Right lobe of liver (tissue), 6 donors: Measurements from ENCODE around the gene FLNB. TPM values are rescaled to one million over a fixed set of nuclear protein-coding genes. Genes with fewer than 3 reads are reported as not detected.
A peak's percentile ranks its signal among the peaks of the same experiment; 100 is the strongest.

ENCODE experiments used
- ATAC-seq, 4 donors: fragments of 200-7000 bp; cut with Tn5 transposase; one replicate each; pipeline ENCODE4 v1.9.1; 2020; ENCODE audit warnings: mild to moderate bottlenecking in 4 of 4, moderate library complexity in 4 of 4
- DNase-seq, 3 donors: peaks; one replicate each; pipeline ENCODE4 v3.0.0-alpha.2; 2020
- H3K27ac ChIP-seq, 3 donors: fragments of 200-600 bp; one replicate each; pipeline ENCODE4 v1.8.0; 2022
- H3K27me3 ChIP-seq, 2 donors: fragments of 200-600 bp; one replicate each; pipeline ENCODE4 v1.8.0; 2022
- H3K36me3 ChIP-seq, 4 donors: fragments of 200-600 bp; sonication (generic) in 1 of 4; one replicate each; pipeline versions ENCODE4 v1.5.1 to v1.8.0; 2017 to 2022; ENCODE audit warnings: control low read depth in 1 of 4
- H3K4me1 ChIP-seq, 4 donors: fragments of 200-600 bp; sonication (generic) in 1 of 4; one replicate each; pipeline versions ENCODE4 v1.5.1 to v1.8.0; 2017 to 2022; ENCODE audit warnings: control low read depth in 1 of 4
- H3K4me3 ChIP-seq, 3 donors: fragments of 200-600 bp; one replicate each; pipeline ENCODE4 v1.8.0; 2022
- H3K9me3 ChIP-seq, 4 donors: fragments of 200-600 bp; sonication (generic) in 1 of 4; one replicate each; pipeline versions ENCODE4 v1.5.1 to v1.8.0; 2017 to 2022; ENCODE audit warnings: control low read depth in 1 of 4
- POLR2A ChIP-seq: fragments of 450-650 bp; IDR thresholded peaks from one replicate; pipeline ENCODE4 v1.6.1; 2017; ENCODE audit warnings: antibody characterized with exemption, mild to moderate bottlenecking
- WGBS: methylation state at CpG from one replicate; pipeline ENCODE4 v1.1.6; 2018; ENCODE audit warnings: low coverage, low lambda C conversion rate; ENCODE audit not compliant: insufficient coverage; ENCODE audit errors: missing lambda C conversion rate; 5-methylcytosine and 5-hydroxymethylcytosine counted together
- intact Hi-C, 2 donors: fragments of 100-400 bp; cut with DNase I; formaldehyde crosslinking; loops; one replicate each; pipeline versions ENCODE4 v1.11.2 to v1.14.1; 2022
- total RNA-seq, 6 experiments: library from RNA; depleted of rRNA in 2 of 6; stranded (reverse); fragments of >200 nt in 2 of 6; fragmentation: NEBNext Ultra II Directional in 3 of 6; extraction: Animal tissue kit (Norgen Biotek cat#: 25700) in 3 of 6; gene quantifications; one replicate each; pipeline versions ENCODE4 v1.1.0 to v1.2.4, GENCODE V29; 2016 to 2023
- TF ChIP-seq, protein P1 (sequence below), 4 donors: fragments of 200-600 bp in 3 of 4; fragments of 450-650 bp in 1 of 4; IDR thresholded peaks; one replicate each; pipeline versions ENCODE4 v1.5.1 to v1.8.0; 2016 to 2022; ENCODE audit warnings: antibody characterized with exemption in 4 of 4, mild to moderate bottlenecking in 2 of 4
- donor health status: DM: no; HTN: yes; CAD: no.
- donor health status: DM: no; HTN: no; CAD: no.
- donor health status: DM: no; HTN: no; CAD: no.
- donor health status: DM: no; HTN: yes; CAD: no.
- donor health status: DM: no; HTN: yes; CAD: no.

Gene FLNB
- total RNA-seq, 6 experiments from 2014 or later, result 48.4 to 109 (median 97.8) TPM

DNA sequence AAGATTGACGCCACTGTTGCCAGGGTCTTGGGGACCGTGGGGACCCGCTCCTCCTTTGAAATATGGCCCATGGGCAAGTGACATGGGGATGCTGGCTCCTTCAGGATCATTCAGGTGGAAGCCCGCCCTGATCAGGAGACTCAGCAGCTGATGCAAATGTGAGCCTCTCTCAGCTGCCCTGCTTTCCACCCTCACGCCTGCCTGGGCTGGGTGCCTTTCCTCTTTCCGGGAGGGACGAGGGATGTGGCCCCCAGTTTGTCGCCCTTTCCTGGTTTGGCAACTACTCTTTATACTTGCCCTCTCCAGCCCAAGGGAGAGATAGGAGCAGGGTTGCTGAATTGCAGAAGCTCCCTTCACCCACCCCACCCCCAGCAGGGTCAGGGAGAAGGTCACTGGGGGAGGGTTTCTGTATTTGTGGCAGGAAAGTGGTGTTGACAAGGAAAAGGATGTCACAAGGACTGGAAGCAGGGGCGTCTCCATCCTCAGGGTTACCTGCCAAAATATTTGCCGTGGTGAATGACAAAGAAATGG, 180.8 kb downstream of the FLNB start:
- intact Hi-C loops, result loop anchor here in 1 of 2 donors (5.0 to 10.0 kb wide), 2 partner anchors 113 to 226 kb away; no protein-coding TSS in a partner anchor
- DNase-seq, result peak; percentile 74 to 88 (median 86)
- peak overlapping the region; percentile 38 to 83 (median 49) for H3K27ac ChIP-seq
- no peaks in the 10 kb centered on the region for H3K36me3 ChIP-seq
- TF ChIP-seq, protein P1, sequence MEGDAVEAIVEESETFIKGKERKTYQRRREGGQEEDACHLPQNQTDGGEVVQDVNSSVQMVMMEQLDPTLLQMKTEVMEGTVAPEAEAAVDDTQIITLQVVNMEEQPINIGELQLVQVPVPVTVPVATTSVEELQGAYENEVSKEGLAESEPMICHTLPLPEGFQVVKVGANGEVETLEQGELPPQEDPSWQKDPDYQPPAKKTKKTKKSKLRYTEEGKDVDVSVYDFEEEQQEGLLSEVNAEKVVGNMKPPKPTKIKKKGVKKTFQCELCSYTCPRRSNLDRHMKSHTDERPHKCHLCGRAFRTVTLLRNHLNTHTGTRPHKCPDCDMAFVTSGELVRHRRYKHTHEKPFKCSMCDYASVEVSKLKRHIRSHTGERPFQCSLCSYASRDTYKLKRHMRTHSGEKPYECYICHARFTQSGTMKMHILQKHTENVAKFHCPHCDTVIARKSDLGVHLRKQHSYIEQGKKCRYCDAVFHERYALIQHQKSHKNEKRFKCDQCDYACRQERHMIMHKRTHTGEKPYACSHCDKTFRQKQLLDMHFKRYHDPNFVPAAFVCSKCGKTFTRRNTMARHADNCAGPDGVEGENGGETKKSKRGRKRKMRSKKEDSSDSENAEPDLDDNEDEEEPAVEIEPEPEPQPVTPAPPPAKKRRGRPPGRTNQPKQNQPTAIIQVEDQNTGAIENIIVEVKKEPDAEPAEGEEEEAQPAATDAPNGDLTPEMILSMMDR (IDR thresholded peaks at IDR 0.05), result no peak
- no peaks in the 10 kb centered on the region for H3K9me3 ChIP-seq
- no peaks in the 10 kb centered on the region for H3K27me3 ChIP-seq
- ATAC-seq, result peak; percentile 56 to 63 (median 58)
- peaks cover 3 to 61% (median 28%) of the 10 kb centered on the region in 4 donors for H3K4me1 ChIP-seq
- no peak overlapping the region for H3K4me3 ChIP-seq
- WGBS, result 50% methylated on average over 5 of the region's 10 CpGs

DNA sequence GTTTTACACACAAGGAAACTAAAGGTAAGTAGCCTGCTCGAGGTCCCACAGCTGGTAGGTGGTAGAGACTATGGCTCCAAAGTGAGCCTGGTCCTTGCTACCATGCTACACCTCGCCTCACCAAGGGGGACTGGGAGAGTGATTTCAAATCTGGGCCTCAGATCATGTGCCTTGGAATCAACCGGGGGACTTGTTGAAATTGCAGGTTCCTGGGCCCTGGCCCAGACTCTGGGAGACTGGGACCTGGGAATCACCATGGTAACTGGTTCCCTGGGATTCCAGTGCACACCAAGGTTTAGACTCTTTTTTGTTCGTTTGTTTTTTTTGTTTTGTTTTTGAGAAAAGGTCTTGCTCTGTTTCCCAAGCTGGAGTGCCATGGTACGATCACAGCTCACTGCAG, 181.5 kb downstream of the FLNB start:
- intact Hi-C loops, result loop anchor here in 1 of 2 donors (5.0 to 10.0 kb wide), 2 partner anchors 113 to 225 kb away; no protein-coding TSS in a partner anchor
- TF ChIP-seq, protein P1 (IDR thresholded peaks at IDR 0.05), result no peak
- TF ChIP-seq POLR2A, result no peak
- Histone ChIP-seq H3K36me3 (no peaks in the 10 kb centered on the region), H3K4me1 (peaks cover 3 to 66% (median 31%) of the 10 kb centered on the region in 4 donors), H3K4me3 (no peak overlapping the region), H3K9me3 (no peaks in the 10 kb centered on the region), H3K27ac (peak overlapping the region; percentile 17 to 83 (median 49)), H3K27me3 (no peaks in the 10 kb centered on the region)
- no peak for DNase-seq
- WGBS, result 48% methylated on average over 3 of the region's 5 CpGs
- no peak for ATAC-seq

DNA sequence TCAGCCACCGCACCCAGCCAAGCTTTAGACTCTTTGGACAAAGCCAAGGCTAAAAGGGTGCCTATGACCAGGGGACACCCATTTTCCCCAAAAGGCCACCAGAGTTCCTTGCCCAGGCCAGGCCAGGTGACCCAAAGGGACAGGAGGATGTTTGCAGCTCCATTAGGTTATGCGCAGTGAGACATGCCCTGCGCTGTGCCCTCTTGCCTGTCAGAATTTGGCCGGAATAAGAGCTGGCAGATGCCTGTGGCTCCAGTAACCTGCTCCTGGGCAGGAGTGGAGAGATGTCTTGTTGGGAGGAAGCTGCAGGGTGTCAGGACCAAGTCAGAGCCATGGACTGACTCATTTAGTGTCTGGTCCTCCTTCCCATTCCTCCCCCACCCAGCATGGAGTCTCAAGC, 182.1 kb downstream of the FLNB start:
- ATAC-seq (peak; percentile 11 to 60 (median 44)), DNase-seq (peak; percentile 35 to 88 (median 85))
- TF ChIP-seq, protein P1 (IDR thresholded peaks at IDR 0.05), result no peak
- no peak for TF ChIP-seq POLR2A
- Histone ChIP-seq H3K27me3 (no peaks in the 10 kb centered on the region), H3K4me1 (peaks cover 3 to 66% (median 31%) of the 10 kb centered on the region in 4 donors), H3K36me3 (no peaks in the 10 kb centered on the region), H3K9me3 (no peaks in the 10 kb centered on the region), H3K27ac (peak overlapping the region; percentile 0 to 83 (median 49)), H3K4me3 (no peak overlapping the region)
- intact Hi-C loops, result no loop called here
- 80% methylated on average over 1 of the region's 4 CpGs for WGBS

DNA sequence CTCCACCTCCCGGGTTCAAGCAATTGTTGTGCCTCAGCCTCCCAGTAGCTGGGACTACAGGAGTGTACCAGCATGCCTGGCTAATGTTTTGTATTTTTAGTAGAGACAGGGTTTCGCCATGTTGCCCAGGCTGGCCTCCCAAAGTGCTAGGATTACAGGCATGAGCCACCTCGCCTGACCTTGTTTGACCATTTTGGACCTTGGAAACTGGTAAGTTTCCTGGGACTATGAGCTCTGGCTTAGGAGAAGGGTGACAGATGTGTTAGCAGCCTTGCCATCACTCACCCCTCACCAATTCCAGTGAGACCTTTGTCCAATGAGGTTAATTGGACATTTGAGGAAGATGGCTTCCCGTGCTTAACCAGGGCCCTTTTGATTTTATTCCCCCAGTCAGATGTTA, 182.7 kb downstream of the FLNB start:
- H3K4me1 ChIP-seq, result peaks cover 3 to 66% (median 31%) of the 10 kb centered on the region in 4 donors
- DNase-seq, result peak in 1 of 3 donors; percentile 70
- peak in 3 of 4 donors; percentile 1 to 33 (median 27) for ATAC-seq
- H3K27me3 ChIP-seq, result no peaks in the 10 kb centered on the region
- no peak overlapping the region for H3K4me3 ChIP-seq
- WGBS, result 51% methylated on average over 3 of the region's 4 CpGs
- no peaks in the 10 kb centered on the region for H3K36me3 ChIP-seq
- peak overlapping the region; percentile 0 to 83 (median 49) for H3K27ac ChIP-seq
- TF ChIP-seq POLR2A, result no peak
- H3K9me3 ChIP-seq, result no peaks in the 10 kb centered on the region
- intact Hi-C loops, result no loop called here

DNA sequence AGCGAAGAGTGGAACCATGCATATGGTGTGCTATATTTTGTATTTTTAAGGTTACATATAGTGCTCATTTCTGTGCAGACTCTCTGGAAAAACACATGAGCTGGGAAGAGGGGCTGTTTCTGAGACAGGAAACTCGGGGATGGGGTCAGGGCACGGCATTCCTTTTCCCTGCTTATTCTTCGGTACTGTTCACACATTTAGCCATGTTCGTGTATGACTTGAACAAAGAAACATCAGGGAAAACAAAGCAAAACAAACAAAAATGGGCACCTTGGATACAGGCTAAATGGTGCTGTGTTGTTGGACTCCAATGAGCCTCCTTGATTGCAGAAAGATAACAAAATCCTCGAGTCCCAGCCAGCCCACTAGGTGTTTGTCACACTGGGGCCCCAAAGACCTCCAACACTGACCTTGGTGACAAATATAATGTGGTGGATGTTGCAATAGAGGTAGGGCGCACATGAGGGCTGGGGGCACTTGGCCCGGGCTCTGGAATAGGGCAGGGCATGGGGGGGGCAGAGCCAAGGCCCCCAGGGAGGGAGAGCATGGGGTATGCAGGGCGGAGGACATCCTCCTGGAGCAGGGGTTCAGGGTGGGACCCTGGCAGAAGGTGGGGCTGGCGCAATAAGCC, 183.3 kb downstream of the FLNB start:
- H3K4me3 ChIP-seq, result no peak overlapping the region
- H3K4me1 ChIP-seq, result peaks cover 3 to 66% (median 31%) of the 10 kb centered on the region in 4 donors
- WGBS, result 42% methylated on average over 6 of the region's 10 CpGs
- no peaks in the 10 kb centered on the region for H3K9me3 ChIP-seq
- no peaks in the 10 kb centered on the region for H3K36me3 ChIP-seq
- ATAC-seq (no peak), DNase-seq (no peak)
- H3K27ac ChIP-seq, result peak overlapping the region; percentile 0 to 83 (median 49)
- TF ChIP-seq, protein P1 (IDR thresholded peaks at IDR 0.05), result no peak
- no peak for TF ChIP-seq POLR2A
- H3K27me3 ChIP-seq, result no peaks in the 10 kb centered on the region
- intact Hi-C loops, result no loop called here
